Bronchial epithelial cell (primary cell): ENCODE measurements around the gene OXCT1. TPM values are rescaled to one million over a fixed set of nuclear protein-coding genes. Genes with fewer than 3 reads are reported as not detected.
"Not testable (repeated sequence)": the region's sequence is repeated elsewhere in the genome, so short reads cannot be mapped to it uniquely, and the experiment has no call there.

Experiments
- DNase-seq: peaks from one replicate; pipeline ENCODE4 v3.0.0-alpha.2; 2010; ENCODE audit warnings: low read depth
- FAIRE-seq: peaks from 2 replicates; lab custom pipeline; 2011; peaks lifted over from hg19 to GRCh38; lab: Jason Lieb, UNC
- H3K27me3 ChIP-seq: 2 replicates; pipeline ENCODE4 v1.5.1; 2011; ENCODE audit warnings: low read length; ENCODE audit not compliant: control insufficient read depth, insufficient read depth
- H3K36me3 ChIP-seq: 2 replicates; pipeline ENCODE4 v1.5.1; 2011; ENCODE audit warnings: low read length; ENCODE audit not compliant: control insufficient read depth, insufficient read depth
- H3K4me3 ChIP-seq: 2 replicates; pipeline ENCODE4 v1.5.1; 2011; ENCODE audit warnings: mild to moderate bottlenecking, low read depth, low read length, control low read depth
- total RNA-seq: library from RNA; depleted of rRNA; stranded (reverse); fragments of >200 nt; gene quantifications from 2 replicates; pipeline ENCODE4 v1.2.1, GENCODE V29; 2014
- TF ChIP-seq, protein P1 (sequence below): IDR thresholded peaks from 2 replicates; pipeline ENCODE4 v1.5.1; 2011; ENCODE audit warnings: mild to moderate bottlenecking, moderate library complexity, low read length, control low read depth, inconsistent platforms; ENCODE audit not compliant: insufficient read depth, severe bottlenecking

The OXCT1 gene
- total RNA-seq, 1 donor from 2014 or later: 15.3 TPM

DNA sequence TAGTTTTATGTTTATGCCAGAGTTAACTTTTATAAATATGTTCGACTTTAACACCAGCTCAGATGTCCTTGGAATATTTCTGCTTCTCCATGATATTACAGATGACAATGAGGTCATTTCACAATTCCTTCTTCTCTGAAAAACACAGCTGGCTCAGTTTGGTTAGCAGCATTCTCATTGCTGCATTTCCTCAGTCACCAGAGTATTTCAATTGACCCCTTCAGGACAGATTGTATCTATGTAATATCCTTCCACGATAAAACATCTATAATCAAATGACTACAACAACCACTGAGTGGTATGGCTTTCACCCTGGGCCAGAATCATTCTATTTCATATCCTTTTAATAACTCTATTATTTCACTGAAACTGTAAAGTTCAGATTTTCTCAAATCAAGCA lies 148.7 kb downstream of the OXCT1 start:
- no peak overlapping the region for H3K4me3 ChIP-seq
- no peak for FAIRE-seq
- no peak for DNase-seq
- TF ChIP-seq, protein P1, sequence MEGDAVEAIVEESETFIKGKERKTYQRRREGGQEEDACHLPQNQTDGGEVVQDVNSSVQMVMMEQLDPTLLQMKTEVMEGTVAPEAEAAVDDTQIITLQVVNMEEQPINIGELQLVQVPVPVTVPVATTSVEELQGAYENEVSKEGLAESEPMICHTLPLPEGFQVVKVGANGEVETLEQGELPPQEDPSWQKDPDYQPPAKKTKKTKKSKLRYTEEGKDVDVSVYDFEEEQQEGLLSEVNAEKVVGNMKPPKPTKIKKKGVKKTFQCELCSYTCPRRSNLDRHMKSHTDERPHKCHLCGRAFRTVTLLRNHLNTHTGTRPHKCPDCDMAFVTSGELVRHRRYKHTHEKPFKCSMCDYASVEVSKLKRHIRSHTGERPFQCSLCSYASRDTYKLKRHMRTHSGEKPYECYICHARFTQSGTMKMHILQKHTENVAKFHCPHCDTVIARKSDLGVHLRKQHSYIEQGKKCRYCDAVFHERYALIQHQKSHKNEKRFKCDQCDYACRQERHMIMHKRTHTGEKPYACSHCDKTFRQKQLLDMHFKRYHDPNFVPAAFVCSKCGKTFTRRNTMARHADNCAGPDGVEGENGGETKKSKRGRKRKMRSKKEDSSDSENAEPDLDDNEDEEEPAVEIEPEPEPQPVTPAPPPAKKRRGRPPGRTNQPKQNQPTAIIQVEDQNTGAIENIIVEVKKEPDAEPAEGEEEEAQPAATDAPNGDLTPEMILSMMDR: no peak
- H3K36me3 ChIP-seq: no peaks in the 10 kb centered on the region
- no peaks in the 10 kb centered on the region for H3K27me3 ChIP-seq

DNA sequence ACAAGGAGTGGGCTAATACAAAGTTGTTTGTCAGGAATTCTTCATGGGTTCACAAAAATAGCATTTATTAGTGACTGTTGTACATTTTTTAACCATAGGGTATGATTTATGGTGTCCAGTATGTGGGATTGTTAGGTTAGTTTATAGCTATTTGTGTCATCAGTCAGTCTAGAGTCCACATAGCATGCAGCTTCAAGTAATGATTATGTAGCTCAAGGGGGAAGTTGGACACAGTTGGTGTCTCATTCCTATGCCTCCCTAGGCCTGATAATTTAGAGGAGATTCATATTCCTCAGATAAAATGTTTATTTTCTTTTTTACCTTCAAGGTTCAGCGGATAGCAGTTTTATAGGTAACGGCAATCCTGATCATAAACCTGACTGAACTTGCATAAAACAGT lies 153.8 kb downstream of the OXCT1 start:
- no peak for FAIRE-seq
- Histone ChIP-seq H3K36me3 (no peaks in the 10 kb centered on the region), H3K4me3 (no peak overlapping the region), H3K27me3 (no peaks in the 10 kb centered on the region)
- TF ChIP-seq, protein P1: no peak
- no peak for DNase-seq

DNA sequence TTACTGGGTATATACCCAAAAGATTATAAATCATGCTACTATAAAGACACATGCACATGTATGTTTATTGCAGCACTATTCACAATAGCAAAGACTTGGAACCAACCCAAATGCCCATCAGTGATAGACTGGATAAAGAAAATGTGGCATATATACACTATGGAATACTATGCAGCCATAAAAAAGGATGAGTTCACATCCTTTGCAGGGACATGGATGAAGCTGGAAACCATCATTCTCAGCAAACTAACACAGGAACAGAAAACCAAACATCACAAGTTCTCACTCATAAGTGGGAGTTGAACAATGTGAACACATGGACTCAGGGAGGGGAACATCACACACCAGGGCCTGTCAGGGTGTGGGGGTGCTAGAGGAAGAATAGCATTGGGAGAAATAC lies 155.8 kb downstream of the OXCT1 start:
- FAIRE-seq, H3K27me3 ChIP-seq, DNase-seq, H3K4me3 ChIP-seq, H3K36me3 ChIP-seq: not testable (repeated sequence)

DNA sequence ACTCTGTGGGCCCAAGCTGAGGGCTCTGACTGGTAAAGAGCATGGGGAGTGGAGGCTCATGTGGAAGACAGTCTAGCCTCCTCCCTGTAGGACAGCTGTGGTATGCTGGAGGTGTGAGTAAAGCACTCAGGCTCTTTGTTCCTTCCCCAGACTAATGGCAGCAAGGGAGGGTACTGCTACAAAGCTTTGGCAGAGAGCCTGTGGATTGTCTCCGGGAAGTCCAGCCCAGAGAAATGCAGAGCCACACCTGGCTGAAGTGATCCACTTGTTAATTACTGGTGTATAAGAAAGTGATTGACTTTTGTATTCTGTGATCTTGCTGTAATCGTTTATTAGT lies 161.7 kb downstream of the OXCT1 start:
- H3K4me3 ChIP-seq: no peak overlapping the region
- FAIRE-seq (no peak), DNase-seq (peak; percentile 3)
- H3K27me3 ChIP-seq: no peaks in the 10 kb centered on the region
- H3K36me3 ChIP-seq: no peaks in the 10 kb centered on the region
- TF ChIP-seq, protein P1: no peak

DNA sequence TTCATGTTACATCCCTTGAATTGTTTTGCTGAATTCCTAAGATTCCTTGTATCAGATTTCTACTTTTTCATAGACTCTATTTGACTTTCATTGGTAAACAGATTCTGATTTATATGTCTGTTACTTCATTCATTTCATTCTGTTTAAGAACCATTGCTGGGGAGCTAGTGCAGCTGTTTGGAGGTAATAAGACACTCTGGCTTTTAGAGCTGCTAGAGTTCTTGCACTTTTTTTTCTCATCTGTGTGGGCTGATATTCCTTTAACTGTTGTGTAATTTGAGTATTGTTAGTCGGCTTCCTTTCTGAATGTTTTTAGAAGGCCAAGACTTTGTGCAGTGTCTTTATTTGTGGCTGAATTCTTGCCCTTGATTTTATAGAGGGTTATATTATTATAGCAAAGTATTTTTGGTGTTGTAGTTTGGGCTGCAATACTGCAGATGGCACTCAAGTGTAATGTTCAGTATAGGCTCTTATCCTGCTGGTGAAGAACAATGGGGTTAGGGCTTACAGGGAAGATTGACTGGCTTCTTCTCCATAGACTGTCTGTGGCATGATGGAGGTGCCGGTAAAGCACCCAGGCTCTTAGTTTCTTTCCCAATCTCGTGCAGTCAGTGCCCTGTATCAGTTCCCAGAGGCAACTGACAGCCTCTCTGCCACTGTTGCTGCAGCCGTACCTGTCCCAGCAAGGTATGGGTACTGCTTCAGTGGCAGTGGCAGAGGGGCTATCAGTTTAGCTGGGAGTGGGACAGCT lies 162.2 kb downstream of the OXCT1 start:
- Histone ChIP-seq H3K27me3 (no peaks in the 10 kb centered on the region), H3K36me3 (no peaks in the 10 kb centered on the region), H3K4me3 (no peak overlapping the region)
- TF ChIP-seq, protein P1: peak; percentile 60
- DNase-seq (peak; percentile 46), FAIRE-seq (no peak)

DNA sequence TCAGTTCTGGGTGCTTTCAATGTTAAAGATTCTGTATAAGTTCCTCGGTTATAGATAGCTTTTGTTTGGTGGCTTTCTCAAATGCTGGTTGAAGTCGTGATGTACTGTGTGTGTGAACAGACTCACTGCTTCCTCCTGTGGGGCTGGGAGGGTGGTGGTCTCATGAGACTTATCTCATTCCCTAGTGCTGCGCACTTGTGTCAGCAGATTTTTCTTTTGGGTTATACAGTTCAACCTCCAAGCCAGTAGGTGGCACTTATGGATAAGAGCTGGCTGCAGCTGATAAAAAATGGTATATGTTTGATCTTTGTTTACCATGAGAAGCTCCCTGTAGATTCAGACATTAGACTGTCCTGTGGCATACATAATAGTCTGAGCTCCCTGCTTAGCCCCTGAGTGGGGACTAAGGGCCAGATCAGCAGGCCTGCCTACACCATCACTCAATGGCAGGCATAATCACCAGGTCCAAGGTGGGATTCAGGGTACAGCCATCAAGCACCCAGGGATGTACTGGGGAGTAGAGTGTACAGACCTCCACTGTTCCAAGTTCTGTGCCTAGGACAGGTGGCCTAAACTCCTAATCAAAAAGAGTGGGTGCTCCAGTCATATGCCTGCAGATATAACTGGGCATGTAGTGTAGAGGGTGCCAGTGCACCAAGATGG lies 174.2 kb downstream of the OXCT1 start:
- H3K36me3 ChIP-seq: no peaks in the 10 kb centered on the region
- no peak overlapping the region for H3K4me3 ChIP-seq
- TF ChIP-seq, protein P1: no peak
- no peak for FAIRE-seq
- no peaks in the 10 kb centered on the region for H3K27me3 ChIP-seq
- DNase-seq: no peak
